Astrocyte (in vitro differentiated cells and primary cell): ENCODE data around the gene DIP2A. TPM values are rescaled to one million over a fixed set of nuclear protein-coding genes. Genes with fewer than 3 reads are reported as not detected.

Experiments used
- DNase-seq: peaks from one replicate; pipeline ENCODE4 v3.0.0-alpha.2; 2010; ENCODE audit warnings: low read depth
- FAIRE-seq: peaks from 2 replicates; lab custom pipeline; 2011; peaks lifted over from hg19 to GRCh38; lab: Jason Lieb, UNC
- H2AFZ ChIP-seq: 2 replicates; pipeline ENCODE4 v1.6.0; 2012; ENCODE audit warnings: low read depth, low read length, inconsistent platforms
- H3K27ac ChIP-seq: 2 replicates; pipeline ENCODE4 v1.5.1; 2011; ENCODE audit warnings: low read depth, low read length, inconsistent platforms
- H3K27me3 ChIP-seq: 2 replicates; pipeline ENCODE4 v1.6.0; 2011; ENCODE audit warnings: low read length, inconsistent platforms; ENCODE audit not compliant: insufficient read depth
- H3K36me3 ChIP-seq: 2 replicates; pipeline ENCODE4 v1.5.1; 2011; ENCODE audit warnings: low read length, inconsistent platforms; ENCODE audit not compliant: insufficient read depth
- H3K4me1 ChIP-seq: 2 replicates; pipeline ENCODE4 v1.5.1; 2011; ENCODE audit warnings: low read length, inconsistent platforms; ENCODE audit not compliant: insufficient read depth
- H3K4me2 ChIP-seq: 2 replicates; pipeline ENCODE4 v1.6.0; 2012; ENCODE audit warnings: low read length, inconsistent platforms
- H3K4me3 ChIP-seq: 2 replicates; pipeline ENCODE4 v1.5.1; 2011; ENCODE audit warnings: low read depth, mild to moderate bottlenecking, low read length, inconsistent platforms; ENCODE audit not compliant: insufficient read depth
- H3K79me2 ChIP-seq: 2 replicates; pipeline ENCODE4 v1.6.0; 2012; ENCODE audit warnings: mild to moderate bottlenecking, low read length, inconsistent platforms; ENCODE audit not compliant: insufficient read depth
- H3K9ac ChIP-seq: 2 replicates; pipeline ENCODE4 v1.6.0; 2012; ENCODE audit warnings: mild to moderate bottlenecking, low read length, inconsistent platforms
- H3K9me3 ChIP-seq: 2 replicates; pipeline ENCODE4 v1.5.1; 2012; ENCODE audit warnings: low read depth, mild to moderate bottlenecking, low read length, inconsistent platforms; ENCODE audit not compliant: insufficient read depth
- H4K20me1 ChIP-seq: 2 replicates; pipeline ENCODE4 v1.6.0; 2012; ENCODE audit warnings: low read length, inconsistent platforms; ENCODE audit not compliant: insufficient read depth
- H3K27ac Mint-ChIP-seq: one replicate; pipeline ENCODE4 v1.8.0; 2021; ENCODE audit warnings: mild to moderate bottlenecking, mixed read lengths; ENCODE audit not compliant: unreplicated experiment
- H3K27me3 Mint-ChIP-seq: one replicate; pipeline ENCODE4 v1.8.0; 2021; ENCODE audit warnings: low read depth, mixed read lengths; ENCODE audit not compliant: unreplicated experiment
- H3K36me3 Mint-ChIP-seq: one replicate; pipeline ENCODE4 v1.8.0; 2021; ENCODE audit warnings: low read depth, mixed read lengths; ENCODE audit not compliant: unreplicated experiment
- H3K4me1 Mint-ChIP-seq: one replicate; pipeline ENCODE4 v1.8.0; 2021; ENCODE audit warnings: low read depth, mixed read lengths; ENCODE audit not compliant: unreplicated experiment
- H3K4me3 Mint-ChIP-seq: one replicate; pipeline ENCODE4 v1.8.0; 2021; ENCODE audit warnings: mild to moderate bottlenecking, moderate library complexity, mixed read lengths; ENCODE audit not compliant: unreplicated experiment
- H3K9me3 Mint-ChIP-seq: one replicate; pipeline ENCODE4 v1.8.0; 2021; ENCODE audit warnings: mild to moderate bottlenecking, mixed read lengths; ENCODE audit not compliant: unreplicated experiment
- CTCF ChIP-seq: IDR thresholded peaks from 2 replicates; pipeline ENCODE4 v1.5.1; 2011; ENCODE audit warnings: low read depth, mild to moderate bottlenecking, inconsistent platforms, low read length, moderate library complexity; ENCODE audit not compliant: insufficient read depth
- EZH2 ChIP-seq: IDR thresholded peaks from 2 replicates; pipeline ENCODE4 v1.6.1; 2012; ENCODE audit warnings: mild to moderate bottlenecking, low read length, inconsistent platforms; ENCODE audit not compliant: insufficient read depth
- total RNA-seq: library from RNA; stranded (reverse); gene quantifications from 2 replicates; pipeline ENCODE4 v1.2.1, GENCODE V29; 2021

Gene DIP2A
- total RNA-seq, 1 donor from 2014 or later, result 35.4 TPM

- no peaks in the 10 kb centered on the region for H3K9me3 Mint-ChIP-seq
- Histone ChIP-seq H3K4me3 (no peak overlapping the region), H3K36me3 (peaks cover 18% of the 10 kb centered on the region), H3K27me3 (no peaks in the 10 kb centered on the region), H3K79me2 (no peaks in the 10 kb centered on the region), H3K9ac (no peak overlapping the region), H3K27ac (no peak overlapping the region), H2AFZ (no peak overlapping the region), H3K9me3 (no peaks in the 10 kb centered on the region), H3K4me2 (no peak overlapping the region), H3K4me1 (no peaks in the 10 kb centered on the region), H4K20me1 (no peaks in the 10 kb centered on the region)
- H3K27me3 Mint-ChIP-seq, result no peaks in the 10 kb centered on the region
- TF ChIP-seq CTCF (no peak), EZH2 (no peak)
- no peak for FAIRE-seq
- no peaks in the 10 kb centered on the region for H3K4me1 Mint-ChIP-seq
- peaks cover 16% of the 10 kb centered on the region for H3K36me3 Mint-ChIP-seq
- H3K27ac Mint-ChIP-seq, result no peak overlapping the region
- no peak for DNase-seq
- no peak overlapping the region for H3K4me3 Mint-ChIP-seq
Measured at GRCh38 chr21:46553993-46554392, 95.3 kb downstream of the DIP2A start.

GRCh38 chr21:46554431-46555224, 95.9 kb downstream of the DIP2A start:
- TF ChIP-seq EZH2 (no peak), CTCF (no peak)
- no peak overlapping the region for H2AFZ ChIP-seq
- Mint-ChIP-seq H3K27me3 (no peaks in the 10 kb centered on the region), H3K27ac (no peak overlapping the region), H3K9me3 (no peaks in the 10 kb centered on the region), H3K4me3 (no peak overlapping the region), H3K36me3 (peaks cover 16% of the 10 kb centered on the region), H3K4me1 (no peaks in the 10 kb centered on the region)
- H3K27ac ChIP-seq, result no peak overlapping the region
- H3K9me3 ChIP-seq, result no peaks in the 10 kb centered on the region
- H4K20me1 ChIP-seq, result no peaks in the 10 kb centered on the region
- H3K4me3 ChIP-seq, result no peak overlapping the region
- H3K4me2 ChIP-seq, result no peak overlapping the region
- no peak overlapping the region for H3K9ac ChIP-seq
- H3K79me2 ChIP-seq, result no peaks in the 10 kb centered on the region
- DNase-seq (no peak), FAIRE-seq (no peak)
- no peaks in the 10 kb centered on the region for H3K27me3 ChIP-seq
- peaks cover 18% of the 10 kb centered on the region for H3K36me3 ChIP-seq
- H3K4me1 ChIP-seq, result no peaks in the 10 kb centered on the region

- FAIRE-seq, result no peak
- Histone ChIP-seq H3K4me3 (no peak overlapping the region), H3K9me3 (no peaks in the 10 kb centered on the region), H3K27me3 (no peaks in the 10 kb centered on the region), H3K4me1 (no peaks in the 10 kb centered on the region), H3K9ac (no peak overlapping the region), H4K20me1 (no peaks in the 10 kb centered on the region), H3K79me2 (no peaks in the 10 kb centered on the region), H2AFZ (no peak overlapping the region), H3K27ac (no peak overlapping the region), H3K36me3 (peaks cover 22% of the 10 kb centered on the region), H3K4me2 (no peak overlapping the region)
- no peak overlapping the region for H3K4me3 Mint-ChIP-seq
- H3K36me3 Mint-ChIP-seq, result peaks cover 16% of the 10 kb centered on the region
- TF ChIP-seq CTCF, result no peak
- no peak for TF ChIP-seq EZH2
- no peak overlapping the region for H3K27ac Mint-ChIP-seq
- no peak for DNase-seq
- H3K4me1 Mint-ChIP-seq, result no peaks in the 10 kb centered on the region
- H3K27me3 Mint-ChIP-seq, result no peaks in the 10 kb centered on the region
- no peaks in the 10 kb centered on the region for H3K9me3 Mint-ChIP-seq
Measured at GRCh38 chr21:46555225-46555617, 96.5 kb downstream of the DIP2A start.
